Mucosa of rectum (tissue), 2 donors: ENCODE results near the gene PCDH1.
A peak's percentile ranks its signal among the peaks of the same experiment; 100 is the strongest.
"Not testable (repeated sequence)": the region's sequence is repeated elsewhere in the genome, so short reads cannot be mapped to it uniquely, and the experiment has no call there.

Source experiments
- H3K27ac ChIP-seq, 2 donors: one replicate each; pipeline ENCODE4 v1.7.0; 2013; ENCODE audit warnings: inconsistent platforms in 2 of 2, low read depth in 2 of 2, low read length in 2 of 2
- H3K27me3 ChIP-seq, 2 donors: one replicate each; pipeline ENCODE4 v1.7.0; 2013; ENCODE audit warnings: low read length in 2 of 2; ENCODE audit not compliant: control insufficient read depth in 2 of 2, insufficient read depth in 2 of 2
- H3K36me3 ChIP-seq, 2 donors: one replicate each; pipeline ENCODE4 v1.7.0; 2013; ENCODE audit warnings: low read length in 2 of 2; ENCODE audit not compliant: control insufficient read depth in 2 of 2, insufficient read depth in 2 of 2
- H3K4me1 ChIP-seq, 2 donors: one replicate each; pipeline ENCODE4 v1.7.0; 2013; ENCODE audit warnings: low read length in 2 of 2, mild to moderate bottlenecking in 1 of 2; ENCODE audit not compliant: control insufficient read depth in 2 of 2, insufficient read depth in 2 of 2
- H3K4me3 ChIP-seq, 2 donors: one replicate each; pipeline ENCODE4 v1.7.0; 2013; ENCODE audit warnings: low read length in 2 of 2
- H3K9ac ChIP-seq, 2 donors: one replicate each; pipeline ENCODE4 v1.7.0; 2013; ENCODE audit warnings: low read length in 2 of 2, low read depth in 1 of 2, mild to moderate bottlenecking in 1 of 2
- H3K9me3 ChIP-seq, 2 donors: one replicate each; pipeline ENCODE4 v1.7.0; 2013; ENCODE audit warnings: low read length in 2 of 2; ENCODE audit not compliant: control insufficient read depth in 2 of 2
- donor health status: healthy.
- donor health status: Normal muscosa, but diverticular disease.

The PCDH1 gene

GRCh38 chr5:141822144-141822543, 56.1 kb downstream of the PCDH1 start:
- Histone ChIP-seq H3K27ac (no peak overlapping the region), H3K4me1 (no peaks in the 10 kb centered on the region), H3K27me3 (no peaks in the 10 kb centered on the region)

GRCh38 chr5:141821430-141821925, 56.7 kb downstream of the PCDH1 start:
- H3K4me1 ChIP-seq = no peaks in the 10 kb centered on the region
- no peaks in the 10 kb centered on the region for H3K9me3 ChIP-seq
- no peak overlapping the region for H3K4me3 ChIP-seq
- peak overlapping the region in 1 of 2 donors; percentile 19 for H3K27ac ChIP-seq
- H3K27me3 ChIP-seq = no peaks in the 10 kb centered on the region
- H3K36me3 ChIP-seq = no peaks in the 10 kb centered on the region
- no peak overlapping the region for H3K9ac ChIP-seq

More at GRCh38 chr5:141822144-141822543, 56.1 kb downstream of the PCDH1 start:
- H3K36me3 ChIP-seq = no peaks in the 10 kb centered on the region
- H3K9ac ChIP-seq = no peak overlapping the region
- no peaks in the 10 kb centered on the region for H3K9me3 ChIP-seq
- no peak overlapping the region for H3K4me3 ChIP-seq

- H3K9me3 ChIP-seq, H3K36me3 ChIP-seq, H3K27me3 ChIP-seq, H3K9ac ChIP-seq, H3K27ac ChIP-seq, H3K4me3 ChIP-seq, H3K4me1 ChIP-seq: not testable (repeated sequence)
Measured at GRCh38 chr5:141820686-141821085, 57.5 kb downstream of the PCDH1 start.

GRCh38 chr5:141817631-141818030, 60.6 kb downstream of the PCDH1 start:
- Histone ChIP-seq H3K4me1 (no peaks in the 10 kb centered on the region), H3K27me3 (no peaks in the 10 kb centered on the region), H3K9me3 (no peaks in the 10 kb centered on the region), H3K4me3 (no peak overlapping the region), H3K9ac (no peak overlapping the region), H3K27ac (no peak overlapping the region), H3K36me3 (no peaks in the 10 kb centered on the region)

- Histone ChIP-seq H3K9ac (no peak overlapping the region), H3K27me3 (peaks cover 0 to 4% of the 10 kb centered on the region in 2 donors), H3K36me3 (no peaks in the 10 kb centered on the region), H3K27ac (no peak overlapping the region), H3K4me3 (no peak overlapping the region), H3K4me1 (no peaks in the 10 kb centered on the region), H3K9me3 (no peaks in the 10 kb centered on the region)
Measured at GRCh38 chr5:141816598-141817399, 61.4 kb downstream of the PCDH1 start.

GRCh38 chr5:141815796-141816180, 62.4 kb downstream of the PCDH1 start:
- Histone ChIP-seq H3K4me1 (no peaks in the 10 kb centered on the region), H3K27ac (no peak overlapping the region), H3K9me3 (no peaks in the 10 kb centered on the region), H3K9ac (no peak overlapping the region), H3K36me3 (no peaks in the 10 kb centered on the region), H3K27me3 (peaks cover 0 to 4% of the 10 kb centered on the region in 2 donors), H3K4me3 (no peak overlapping the region)

GRCh38 chr5:141815051-141815795, 63.0 kb downstream of the PCDH1 start:
- Histone ChIP-seq H3K36me3 (no peaks in the 10 kb centered on the region), H3K27me3 (peaks cover 0 to 4% of the 10 kb centered on the region in 2 donors), H3K4me3 (no peak overlapping the region), H3K9me3 (no peaks in the 10 kb centered on the region), H3K27ac (no peak overlapping the region), H3K4me1 (no peaks in the 10 kb centered on the region), H3K9ac (no peak overlapping the region)

- no peaks in the 10 kb centered on the region for H3K36me3 ChIP-seq
- H3K27ac ChIP-seq = no peak overlapping the region
- no peak overlapping the region for H3K9ac ChIP-seq
- no peak overlapping the region for H3K4me3 ChIP-seq
- no peaks in the 10 kb centered on the region for H3K4me1 ChIP-seq
- no peaks in the 10 kb centered on the region for H3K9me3 ChIP-seq
- peaks cover 0 to 4% of the 10 kb centered on the region in 2 donors for H3K27me3 ChIP-seq
Measured at GRCh38 chr5:141814064-141814964, 63.9 kb downstream of the PCDH1 start.

- H3K4me1 ChIP-seq = no peaks in the 10 kb centered on the region
- H3K27me3 ChIP-seq = peaks cover 0 to 7% of the 10 kb centered on the region in 2 donors
- no peak overlapping the region for H3K27ac ChIP-seq
- H3K36me3 ChIP-seq = no peaks in the 10 kb centered on the region
- no peak overlapping the region for H3K9ac ChIP-seq
- no peak overlapping the region for H3K4me3 ChIP-seq
- H3K9me3 ChIP-seq = no peaks in the 10 kb centered on the region
Measured at GRCh38 chr5:141812512-141812911, 65.7 kb downstream of the PCDH1 start.
